HG03025 (cell line): ENCODE data around the gene ATG4C.

Experiments used
- ATAC-seq: cut with Tn5 transposase; IDR thresholded peaks from one replicate; pipeline ENCODE4 v1.9.1; 2021; ENCODE audit warnings: mild to moderate bottlenecking, moderate library complexity; ENCODE audit not compliant: unreplicated experiment, low FRiP score

The ATG4C gene

GRCh38 chr1:62834400-62834961, 50.5 kb downstream of the ATG4C start:
- no peak for ATAC-seq

DNA sequence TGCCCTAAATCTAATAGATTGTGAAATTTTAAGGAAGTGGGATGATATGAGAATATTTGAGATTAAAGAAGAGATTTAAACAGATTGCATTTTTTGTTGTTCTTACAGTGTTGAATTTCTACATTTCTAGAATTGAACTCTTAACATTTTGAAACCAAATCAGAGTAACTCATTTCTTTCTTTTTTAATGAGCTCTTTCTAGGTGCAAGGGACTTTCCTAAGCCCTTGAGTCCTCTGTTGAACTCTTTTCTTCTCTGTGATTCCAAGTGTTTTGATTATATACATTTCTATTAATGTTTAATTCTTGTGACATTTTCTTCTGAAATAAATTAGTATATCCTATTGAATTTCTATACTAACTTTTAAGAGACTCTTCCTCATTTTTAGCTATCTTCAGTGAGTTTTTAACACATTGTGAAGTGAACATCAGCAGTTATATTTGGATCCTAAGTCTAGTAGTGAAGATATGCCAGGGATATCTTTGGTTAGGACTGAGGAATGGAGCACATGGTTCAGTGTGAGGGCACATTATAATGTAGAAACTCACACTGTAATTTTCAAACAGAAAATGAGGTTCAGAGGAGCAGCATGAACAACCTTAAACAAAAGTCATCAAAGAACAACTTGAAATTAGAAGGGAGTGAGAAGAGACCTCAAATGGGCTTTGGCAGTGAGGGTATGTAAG, 53.1 kb downstream of the ATG4C start:
- no peak for ATAC-seq

DNA sequence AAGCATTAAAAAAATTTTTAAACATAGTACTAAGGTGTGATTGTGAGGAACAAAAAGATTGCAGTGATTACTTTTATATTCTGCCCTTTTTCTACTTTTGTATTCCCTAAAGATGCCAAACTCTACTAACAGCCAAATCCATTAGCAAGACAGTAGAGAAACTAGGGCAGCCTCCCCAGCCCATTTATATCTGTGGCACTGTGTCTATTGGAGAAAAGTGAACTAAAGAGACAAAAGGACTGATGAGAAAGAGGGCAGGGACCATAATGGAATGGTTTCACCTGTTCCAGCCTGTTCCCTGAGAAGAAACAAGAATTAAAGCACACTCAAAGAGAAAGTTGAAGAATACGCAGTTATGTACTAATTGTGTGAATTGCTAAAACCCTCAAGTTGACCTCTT, 56.6 kb downstream of the ATG4C start:
- no peak for ATAC-seq

DNA sequence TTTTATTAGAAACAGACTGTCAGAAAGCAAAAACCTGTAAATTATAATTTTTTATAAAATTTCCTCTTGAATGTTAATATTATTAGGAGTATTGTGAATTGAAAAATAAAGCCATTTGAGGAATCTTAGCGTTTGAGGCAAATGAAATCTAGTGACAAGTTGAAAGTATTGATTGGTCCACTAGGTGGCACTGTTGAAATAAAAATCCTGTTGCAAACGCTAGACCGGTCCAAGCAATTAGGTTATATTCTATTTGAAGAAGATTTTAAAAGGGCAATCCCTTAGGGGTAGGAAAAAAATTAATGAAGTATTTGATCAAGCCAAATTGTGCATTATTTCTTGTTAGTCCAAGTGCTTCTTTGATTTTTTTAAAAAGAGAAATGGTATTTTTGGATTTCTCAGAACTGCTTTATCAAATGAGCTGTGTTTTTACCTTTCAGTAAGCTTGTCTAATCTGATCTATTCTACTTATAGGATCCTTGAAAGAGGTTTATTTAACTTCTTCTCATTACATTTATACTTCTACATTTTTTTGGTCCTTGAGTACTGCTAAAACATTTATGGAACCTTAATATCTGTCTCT, 57.7 kb downstream of the ATG4C start:
- no peak for ATAC-seq

- ATAC-seq: no peak
Measured at GRCh38 chr1:62844030-62844429, 60.1 kb downstream of the ATG4C start.

- no peak for ATAC-seq
Measured at GRCh38 chr1:62849031-62849430, 65.1 kb downstream of the ATG4C start.

DNA sequence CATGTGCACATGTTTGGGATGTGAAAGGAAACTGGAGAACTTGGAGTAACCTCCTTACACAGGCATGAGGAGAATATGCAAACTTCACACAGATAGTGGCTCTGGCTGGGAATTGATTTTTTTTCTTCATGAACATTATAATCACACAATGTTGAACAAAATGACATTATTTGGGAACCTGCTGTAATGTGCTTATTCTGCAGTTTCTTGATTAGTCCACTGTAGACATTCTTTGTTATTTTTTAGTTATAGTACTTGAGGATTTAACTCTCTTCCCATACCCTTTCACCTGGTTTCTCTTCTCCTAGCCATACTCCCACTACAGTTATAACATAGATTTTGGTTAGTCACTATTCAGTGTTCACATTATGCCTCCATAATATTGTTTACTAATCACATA, 68.3 kb downstream of the ATG4C start:
- no peak for ATAC-seq

DNA sequence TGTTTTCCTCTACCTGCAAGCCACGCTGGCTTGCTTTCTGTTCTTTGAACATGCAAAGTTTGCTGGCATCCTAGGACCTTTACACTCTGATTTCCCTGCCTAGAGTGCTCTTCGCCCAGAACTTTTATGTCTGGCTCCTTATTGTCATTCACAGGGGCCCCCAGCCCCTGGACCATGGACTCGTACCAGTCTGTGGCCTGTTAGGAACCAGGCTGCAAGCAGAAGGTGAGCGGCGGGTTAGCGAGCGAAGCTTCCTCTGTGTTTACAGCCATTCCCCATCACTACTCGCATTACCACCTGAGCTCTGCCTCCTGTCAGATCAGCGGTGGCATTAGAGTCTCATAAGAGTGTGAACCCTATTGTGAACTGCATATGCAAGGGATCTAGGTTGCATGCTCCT, 73.0 kb downstream of the ATG4C start:
- no peak for ATAC-seq

- no peak for ATAC-seq
Measured at GRCh38 chr1:62869217-62869754, 85.4 kb downstream of the ATG4C start.

- no peak for ATAC-seq
Measured at GRCh38 chr1:62870148-62870547, 86.2 kb downstream of the ATG4C start.

- no peak for ATAC-seq
Measured at GRCh38 chr1:62875676-62876075, 91.7 kb downstream of the ATG4C start.

- ATAC-seq: no peak
Measured at GRCh38 chr1:62876535-62876934, 92.6 kb downstream of the ATG4C start.

DNA sequence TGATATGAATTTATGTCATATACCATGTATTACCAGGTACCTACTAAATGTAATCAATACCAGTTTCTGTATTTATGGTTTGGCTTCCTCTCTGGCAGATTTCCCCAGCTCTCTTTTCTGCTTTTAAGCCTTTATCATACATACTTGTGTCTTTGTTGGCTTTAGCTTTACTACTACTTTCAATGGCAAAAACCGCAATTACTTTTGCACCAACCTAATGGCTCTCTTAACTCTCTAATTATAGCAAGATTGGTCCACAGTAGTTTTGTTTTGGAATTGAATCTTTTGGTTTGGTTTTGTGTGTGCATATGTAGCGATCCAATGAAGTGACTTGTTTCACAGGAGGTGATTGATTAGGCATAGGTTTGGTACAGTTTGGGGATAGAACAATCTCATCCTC, 93.6 kb downstream of the ATG4C start:
- ATAC-seq: no peak

DNA sequence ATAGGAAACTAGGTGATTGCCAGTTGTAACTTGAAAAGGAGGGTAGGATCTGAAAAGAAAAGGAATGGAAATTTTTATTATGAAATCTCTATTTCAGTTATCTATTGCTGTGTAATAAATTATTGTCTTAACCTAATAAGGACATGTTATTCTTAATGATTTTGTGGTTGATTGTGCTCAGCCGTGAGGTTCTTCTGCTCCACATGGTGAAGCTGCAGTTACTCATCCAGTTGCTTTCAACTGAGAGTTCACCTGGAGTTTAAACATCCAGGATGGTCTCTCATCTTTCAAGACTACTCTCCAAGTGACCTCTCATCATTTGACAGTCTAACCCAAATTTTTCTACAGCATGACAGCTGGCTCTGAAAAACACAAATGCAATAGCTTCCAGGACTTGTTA, 96.0 kb downstream of the ATG4C start:
- ATAC-seq: no peak

- ATAC-seq: no peak
Measured at GRCh38 chr1:62882201-62883104, 98.5 kb downstream of the ATG4C start.

GRCh38 chr1:62884156-62884740, 100.3 kb downstream of the ATG4C start:
- ATAC-seq: no peak

DNA sequence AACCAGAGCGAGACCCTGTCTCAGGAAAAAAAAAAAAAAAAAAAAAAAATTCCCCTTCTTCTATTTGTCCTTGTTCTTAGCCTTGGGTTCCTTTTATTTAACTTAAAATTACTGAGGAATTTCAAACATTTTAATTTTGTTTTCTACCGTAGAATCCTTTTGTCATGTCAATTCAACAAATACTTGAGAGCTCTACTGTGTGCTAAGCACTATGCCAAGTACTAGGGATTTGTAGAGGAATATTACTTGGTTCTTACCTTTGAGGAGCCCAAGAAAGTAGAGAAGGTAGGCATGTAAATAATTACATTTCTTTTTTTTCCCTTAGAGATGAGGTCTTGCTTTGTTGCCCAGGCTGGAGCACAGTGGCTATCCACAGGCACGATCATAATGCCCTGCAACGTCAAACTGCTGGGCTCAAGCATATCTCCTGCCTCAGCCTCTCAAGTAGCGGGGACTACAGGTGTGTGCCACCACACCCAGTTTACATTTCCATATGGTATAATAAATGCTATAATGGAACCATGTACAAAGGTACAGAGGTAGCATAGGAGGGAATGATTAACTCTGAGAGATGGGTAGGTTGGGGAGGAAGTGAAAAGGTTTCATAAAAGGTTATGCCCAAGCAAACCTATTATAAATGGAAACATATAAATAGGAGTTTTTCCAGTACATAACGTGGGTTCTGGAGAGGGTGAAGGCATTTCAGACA, 104.0 kb downstream of the ATG4C start:
- no peak for ATAC-seq

DNA sequence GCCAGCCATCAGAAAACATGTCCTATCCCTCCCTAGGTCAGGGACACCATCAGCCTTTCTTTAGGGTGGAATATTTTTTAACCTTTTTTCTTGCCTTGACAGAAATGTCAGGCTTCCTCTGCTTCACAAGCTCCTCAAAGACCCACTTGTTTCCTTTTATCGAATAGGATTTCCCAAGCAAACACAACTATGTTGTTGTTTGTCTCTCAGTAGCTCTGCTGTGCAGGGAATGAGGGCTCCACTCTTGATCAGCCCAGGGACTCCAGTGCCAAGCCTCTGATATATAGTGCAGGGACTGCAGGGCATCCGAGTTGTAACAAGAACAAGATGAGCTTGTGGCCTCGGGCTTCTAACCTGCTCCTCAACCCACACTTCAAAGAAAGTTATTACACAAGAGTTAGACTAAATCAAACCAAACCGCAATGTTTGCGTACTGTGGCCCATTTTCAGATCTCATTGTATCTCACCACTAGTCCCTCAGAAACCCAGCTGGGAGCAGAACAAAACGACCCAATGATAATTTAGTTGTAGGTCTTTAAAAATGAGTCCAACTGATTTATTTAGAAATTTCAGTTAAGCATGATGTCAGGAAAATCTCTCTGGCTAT, 108.1 kb downstream of the ATG4C start:
- no peak for ATAC-seq

DNA sequence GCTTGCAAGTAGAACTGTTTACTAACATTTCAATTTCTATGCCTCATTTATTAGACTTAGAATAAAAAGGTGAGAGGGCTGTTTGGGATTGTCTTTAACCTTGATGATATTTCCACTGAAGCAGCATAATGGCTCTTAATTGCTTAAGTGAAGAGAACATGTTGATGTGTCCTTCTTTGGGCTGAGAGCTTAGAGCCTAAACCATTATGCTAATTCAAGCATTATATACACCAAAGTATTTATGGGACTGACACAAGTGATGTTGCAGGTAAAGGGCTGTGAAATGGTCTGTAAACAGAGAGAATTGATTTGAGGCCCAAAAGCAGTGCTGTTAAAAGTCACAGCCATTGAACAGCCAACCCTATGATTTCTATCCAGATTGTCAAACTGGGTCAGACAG, 113.9 kb downstream of the ATG4C start:
- no peak for ATAC-seq

GRCh38 chr1:62900566-62900965, 116.6 kb downstream of the ATG4C start:
- no peak for ATAC-seq
